Right atrium auricular region (tissue), 2 donors: Measurements from ENCODE around the gene MICAL1. TPM values are rescaled to one million over a fixed set of nuclear protein-coding genes. Genes with fewer than 3 reads are reported as not detected.
A peak's percentile ranks its signal among the peaks of the same experiment; 100 is the strongest.

Experiments
- DNase-seq: peaks from one replicate; pipeline ENCODE4 v3.0.0-alpha.2; 2019; ENCODE audit warnings: low spot score
- H3K27ac ChIP-seq, 2 donors: fragments of 200-600 bp; sonication (generic); 1 replicate in 1 of 2; 2 replicates in 1 of 2; pipeline ENCODE4 v1.5.1; 2016 to 2019
- H3K27me3 ChIP-seq, 2 donors: fragments of 200-600 bp; sonication (generic); one replicate each; pipeline versions ENCODE4 v1.5.1 to v1.6.0; 2017 to 2019
- H3K36me3 ChIP-seq: fragments of 200-600 bp; sonication (generic); one replicate; pipeline ENCODE4 v1.5.1; 2016
- H3K4me1 ChIP-seq, 2 donors: fragments of 200-600 bp; sonication (generic); one replicate each; pipeline versions ENCODE4 v1.5.1 to v1.6.0; 2017 to 2019
- H3K4me3 ChIP-seq, 2 donors: fragments of 200-600 bp; sonication (generic); 1 replicate in 1 of 2; 2 replicates in 1 of 2; pipeline ENCODE4 v1.5.1; 2017 to 2019; ENCODE audit warnings: mild to moderate bottlenecking in 1 of 2, moderate library complexity in 1 of 2
- H3K9me3 ChIP-seq, 2 donors: fragments of 200-600 bp; sonication (generic); one replicate each; pipeline ENCODE4 v1.5.1; 2019
- CTCF ChIP-seq, 2 donors: fragments of 200-600 bp; sonication (generic); IDR thresholded peaks; one replicate each; pipeline ENCODE4 v1.5.1; 2019; ENCODE audit warnings: antibody characterized with exemption in 2 of 2
- total RNA-seq, 2 donors: library from RNA; depleted of rRNA; stranded (reverse); fragments of >200 nt; gene quantifications; one replicate each; pipeline ENCODE4 v1.1.0, GENCODE V29; 2016

MICAL1 gene
- total RNA-seq, 2 donors from 2014 or later, result 4.5 to 11.6 TPM

GRCh38 chr6:109486068-109486467 lies 30.5 kb upstream of the MICAL1 start:
- DNase-seq, result no peak
- no peaks in the 10 kb centered on the region for H3K9me3 ChIP-seq
- H3K4me3 ChIP-seq, result no peak overlapping the region
- H3K27me3 ChIP-seq, result no peaks in the 10 kb centered on the region
- peaks cover 4% of the 10 kb centered on the region for H3K36me3 ChIP-seq
- H3K4me1 ChIP-seq, result peaks cover 0 to 22% of the 10 kb centered on the region in 2 donors
- no peak overlapping the region for H3K27ac ChIP-seq
- no peak for TF ChIP-seq CTCF (IDR thresholded peaks at IDR 0.05)

- Histone ChIP-seq H3K27me3 (no peaks in the 10 kb centered on the region), H3K4me1 (peaks cover 0 to 29% of the 10 kb centered on the region in 2 donors), H3K9me3 (no peaks in the 10 kb centered on the region), H3K27ac (no peak overlapping the region), H3K4me3 (no peak overlapping the region), H3K36me3 (peaks cover 4% of the 10 kb centered on the region)
- no peak for TF ChIP-seq CTCF (IDR thresholded peaks at IDR 0.05)
- DNase-seq, result no peak
These were observed 29.8 kb upstream of the MICAL1 start for GRCh38 chr6:109485266-109485935.

GRCh38 chr6:109484122-109484521 lies 28.6 kb upstream of the MICAL1 start:
- DNase-seq, result no peak
- H3K27me3 ChIP-seq, result no peaks in the 10 kb centered on the region
- H3K4me1 ChIP-seq, result peaks cover 0 to 41% of the 10 kb centered on the region in 2 donors
- TF ChIP-seq CTCF (IDR thresholded peaks at IDR 0.05), result no peak
- H3K4me3 ChIP-seq, result peak overlapping the region in 1 of 2 donors; percentile 100
- no peaks in the 10 kb centered on the region for H3K9me3 ChIP-seq
- peak overlapping the region; percentile 41 to 68 for H3K27ac ChIP-seq
- H3K36me3 ChIP-seq, result peaks cover 4% of the 10 kb centered on the region

- peak overlapping the region; percentile 41 to 68 for H3K27ac ChIP-seq
- peaks cover 4% of the 10 kb centered on the region for H3K36me3 ChIP-seq
- H3K4me1 ChIP-seq, result peaks cover 0 to 46% of the 10 kb centered on the region in 2 donors
- H3K4me3 ChIP-seq, result peak overlapping the region; percentile 80 to 100
- no peak for TF ChIP-seq CTCF (IDR thresholded peaks at IDR 0.05)
- no peaks in the 10 kb centered on the region for H3K9me3 ChIP-seq
- no peaks in the 10 kb centered on the region for H3K27me3 ChIP-seq
- DNase-seq, result no peak
These were observed 28.1 kb upstream of the MICAL1 start for GRCh38 chr6:109483735-109484057.

GRCh38 chr6:109482905-109483734 lies 27.5 kb upstream of the MICAL1 start, which contains the start of gene ZBTB24:
ZBTB24 (minus strand) TSS chr6:109483219; CDS start chr6:109482026, 1,193 bp downstream.
- Histone ChIP-seq H3K9me3 (no peaks in the 10 kb centered on the region), H3K4me1 (peaks cover 0 to 48% of the 10 kb centered on the region in 2 donors), H3K27ac (peak within 1 kb of the TSS; percentile 73 to 88), H3K4me3 (peak within 1 kb of the TSS; percentile 80 to 100), H3K36me3 (peaks cover 4% of the 10 kb centered on the region), H3K27me3 (no peaks in the 10 kb centered on the region)
- TF ChIP-seq CTCF (IDR thresholded peaks at IDR 0.05), result peak in 1 of 2 donors; percentile 27
- peak; percentile 86 for DNase-seq
